Stimulated activated CD4-positive, alpha-beta T cell treated with anti-CD3 and anti-CD28 coated beads, Interleukin-2, amount 100 ng/mL, for 48 hours (primary cell): Measurements from ENCODE around the gene CASP7.

Experiments
- DNase-seq, 2 donors: peaks; one replicate each; pipeline ENCODE4 v3.0.0-alpha.2; 2020

CASP7 gene

GRCh38 chr10:113712755-113713639 lies 33.3 kb downstream of the CASP7 start:
- DNase-seq: no peak

DNA sequence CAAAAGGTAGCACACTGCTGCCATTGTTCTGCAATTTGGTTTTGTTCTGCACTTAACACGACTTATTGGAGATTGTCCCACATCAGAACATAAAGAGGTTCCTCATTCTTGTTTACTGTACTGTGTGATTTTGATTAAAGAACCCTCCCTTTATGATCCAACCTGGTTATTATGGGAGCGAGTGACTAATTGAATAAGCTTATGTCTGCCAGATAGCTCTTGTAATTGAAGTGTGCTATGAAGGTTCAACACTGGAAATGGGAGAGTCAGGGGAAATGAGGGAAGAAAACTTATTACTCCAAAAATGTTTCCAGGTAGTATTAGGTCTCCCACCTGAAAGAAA lies 33.9 kb downstream of the CASP7 start:
- DNase-seq: no peak

GRCh38 chr10:113716109-113716910 lies 36.6 kb downstream of the CASP7 start:
- no peak for DNase-seq

- no peak for DNase-seq
These were observed 39.5 kb downstream of the CASP7 start for GRCh38 chr10:113718969-113719822.

DNA sequence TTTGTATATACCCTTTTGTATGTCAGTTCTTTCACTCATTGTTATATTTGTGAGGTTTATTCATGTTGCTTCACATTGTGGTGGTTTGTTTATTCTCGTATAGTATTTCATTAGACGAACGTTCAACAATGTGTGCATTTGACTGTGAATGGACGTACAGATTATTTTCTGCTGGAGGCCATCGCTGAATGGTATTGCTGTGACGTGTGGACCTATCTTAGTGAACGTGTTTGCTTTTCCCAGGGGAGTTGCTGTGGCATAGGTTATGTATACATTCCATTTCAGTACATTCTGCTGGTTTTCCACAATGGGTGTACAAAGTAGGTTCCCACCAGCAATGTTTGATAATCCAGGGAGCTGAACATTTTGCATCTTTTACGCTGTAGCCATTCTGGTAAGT lies 40.7 kb downstream of the CASP7 start:
- no peak for DNase-seq

- DNase-seq: no peak
These were observed 52.6 kb downstream of the CASP7 start for GRCh38 chr10:113732160-113732881.

DNA sequence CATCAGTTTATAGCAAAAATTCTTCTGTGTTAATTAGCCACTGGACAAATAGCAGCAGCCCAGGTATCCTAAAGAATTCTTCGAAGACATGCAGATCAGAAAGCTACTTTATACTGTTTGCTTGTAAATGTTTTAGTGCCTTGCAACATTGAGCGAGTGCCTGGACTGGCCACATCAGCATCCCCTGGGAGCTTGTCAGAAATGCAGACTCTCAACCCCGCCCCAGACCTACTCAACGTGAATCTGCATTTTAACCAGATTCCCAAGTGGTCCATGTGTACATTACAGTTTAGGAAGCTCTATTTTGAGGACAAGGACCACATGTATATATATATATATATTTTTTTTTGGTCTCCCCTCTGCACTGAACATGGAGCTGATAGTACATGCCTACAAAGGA lies 53.3 kb downstream of the CASP7 start:
- DNase-seq: no peak

DNA sequence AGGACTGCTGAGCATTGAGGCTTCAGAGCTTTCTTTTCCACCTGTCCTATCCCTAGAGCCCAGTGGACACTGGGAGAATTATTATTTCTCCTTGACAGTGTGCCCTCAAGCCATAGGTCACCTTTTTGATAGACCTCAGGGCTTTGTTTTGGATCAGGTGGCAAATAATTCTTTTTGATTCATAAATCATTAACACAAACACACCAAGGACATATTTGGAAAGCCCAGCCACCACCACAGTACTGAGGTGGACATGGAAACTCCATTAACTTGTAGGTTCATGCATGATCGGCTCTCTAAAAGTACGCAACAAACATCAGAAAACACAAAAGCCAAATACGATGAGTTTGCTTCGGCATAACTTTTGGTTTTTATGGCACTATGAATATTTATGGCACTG lies 53.9 kb downstream of the CASP7 start:
- no peak for DNase-seq

DNA sequence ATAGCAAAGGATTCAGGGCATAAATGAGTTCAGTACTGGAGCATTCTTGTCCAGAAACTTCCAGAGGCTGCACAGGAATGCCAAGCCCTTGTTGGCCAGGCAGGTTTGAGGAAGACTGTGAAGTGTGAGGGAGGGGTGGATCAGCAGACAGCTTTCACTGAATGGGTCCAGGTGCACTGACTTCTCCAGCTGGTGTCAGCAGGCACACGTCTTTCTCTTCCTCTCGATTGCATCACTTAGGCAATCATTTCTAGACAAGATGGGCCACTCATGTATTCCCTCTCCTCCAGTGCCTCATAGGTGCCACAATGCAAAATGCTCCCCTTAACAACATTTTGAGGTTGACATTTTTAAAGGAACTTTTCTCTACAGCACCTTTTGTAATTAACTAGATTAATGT lies 56.2 kb downstream of the CASP7 start:
- DNase-seq: no peak

DNA sequence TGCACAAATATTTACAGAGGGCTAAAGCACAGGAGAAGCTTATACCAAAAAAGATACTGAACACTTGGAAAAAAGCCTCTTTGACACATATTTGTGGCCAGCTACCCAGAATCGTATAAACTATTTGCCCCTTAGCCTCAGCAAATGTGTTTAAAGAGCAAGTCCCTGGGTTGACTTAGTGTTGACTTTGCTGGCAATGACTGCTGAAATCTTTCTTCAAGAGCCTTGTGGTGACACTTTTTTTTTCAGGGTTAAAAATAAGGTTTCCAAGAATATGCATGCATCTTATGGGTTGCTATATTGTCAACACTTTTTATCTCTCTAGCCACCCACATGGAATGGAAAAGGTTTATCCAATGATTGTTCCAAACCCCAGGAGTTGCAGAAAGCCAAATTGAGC lies 56.9 kb downstream of the CASP7 start:
- no peak for DNase-seq

DNA sequence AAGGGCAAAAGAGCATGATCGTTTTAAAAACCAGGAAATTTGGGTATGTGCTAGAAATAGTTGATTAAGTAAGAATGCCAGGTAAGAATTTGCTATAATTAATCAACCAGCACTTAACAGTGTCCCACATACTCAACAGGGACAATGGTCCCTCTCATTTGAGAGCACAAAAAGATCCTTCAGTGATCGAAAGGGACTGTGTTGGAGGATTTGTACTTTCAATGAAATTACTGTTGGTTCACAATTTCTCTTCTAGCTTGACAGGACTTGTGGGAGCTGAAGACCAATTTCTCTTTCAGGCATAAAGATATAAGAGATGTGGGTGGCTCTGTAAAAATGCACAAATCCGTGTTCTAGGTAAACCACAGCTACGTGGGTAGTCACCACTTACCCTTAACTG lies 59.3 kb downstream of the CASP7 start:
- DNase-seq: no peak

- no peak for DNase-seq
These were observed 59.9 kb downstream of the CASP7 start for GRCh38 chr10:113739577-113739976.

DNA sequence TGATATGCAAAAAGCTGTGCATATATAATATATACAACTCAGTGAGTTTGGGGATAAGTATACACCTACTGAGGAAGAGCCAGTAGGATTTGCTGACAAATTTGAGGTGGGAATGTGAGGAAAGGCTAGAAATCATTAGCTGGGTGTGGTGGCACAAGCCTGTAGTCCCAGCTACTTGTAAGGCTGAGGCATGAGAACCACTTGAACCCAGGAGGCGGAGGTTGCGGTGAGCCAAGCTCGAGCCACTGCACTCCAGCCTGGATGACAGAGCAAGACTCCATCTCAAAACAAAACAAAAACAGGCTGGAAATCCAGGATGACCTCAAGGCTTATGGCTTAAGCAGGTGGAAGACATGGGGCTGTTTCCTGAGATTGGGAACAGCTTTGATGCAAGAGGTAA lies 61.1 kb downstream of the CASP7 start:
- DNase-seq: no peak

- DNase-seq: no peak
These were observed 62.8 kb downstream of the CASP7 start for GRCh38 chr10:113742466-113742865.

GRCh38 chr10:113743594-113743993 lies 63.9 kb downstream of the CASP7 start:
- no peak for DNase-seq

DNA sequence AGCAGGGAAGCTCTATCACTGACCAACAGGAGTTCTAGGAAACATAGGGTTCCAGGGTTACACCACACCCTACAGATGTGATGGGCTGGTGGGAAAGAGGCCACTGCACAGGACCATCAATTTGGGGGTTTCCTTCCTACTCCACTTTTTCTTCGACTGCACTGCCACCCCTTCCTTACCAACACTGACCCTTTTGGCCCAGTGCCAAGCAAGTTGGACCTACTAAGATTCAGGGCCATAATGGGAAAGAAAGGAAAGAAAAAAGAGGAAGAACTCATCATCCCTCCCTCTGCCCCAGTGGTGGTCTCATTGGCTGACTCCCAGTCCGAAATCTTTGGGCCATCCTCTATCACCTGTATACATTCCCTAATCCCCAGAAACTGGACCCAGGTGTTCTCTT lies 65.7 kb downstream of the CASP7 start:
- DNase-seq: no peak

DNA sequence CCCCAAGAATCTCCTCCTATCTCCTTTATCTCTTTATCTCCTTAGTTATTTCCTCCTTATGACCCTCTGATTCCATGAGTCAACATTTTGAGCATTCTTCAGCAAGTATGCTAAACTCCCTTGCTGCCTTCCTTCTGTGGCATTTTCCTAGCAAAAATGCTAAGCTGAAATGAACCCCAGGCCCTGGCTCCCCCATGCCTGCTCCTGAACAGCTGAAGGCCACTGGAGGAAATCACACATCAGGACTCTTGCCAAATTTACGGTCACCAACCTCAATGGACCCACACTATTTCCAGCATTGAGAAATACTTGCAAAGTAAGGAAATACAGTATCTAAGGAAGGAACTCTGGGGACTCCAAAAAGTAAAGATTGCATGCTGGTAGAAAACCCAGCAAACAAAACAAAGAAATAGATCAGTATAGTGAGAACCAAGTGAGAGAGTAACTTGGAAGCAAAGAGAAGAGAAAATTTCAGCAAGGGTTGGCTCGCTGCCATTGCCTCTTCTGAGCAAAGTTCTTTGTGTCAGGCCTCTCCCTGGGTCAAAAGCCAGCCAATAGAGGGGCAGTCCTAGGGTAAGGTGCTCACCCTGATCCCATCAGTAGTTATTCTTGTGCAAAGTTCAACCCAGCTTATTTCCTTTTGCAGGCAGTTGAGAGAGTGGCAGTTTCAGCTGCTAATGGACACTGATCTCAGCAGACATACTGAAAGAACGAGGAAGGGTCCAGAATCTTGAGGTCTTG lies 66.7 kb downstream of the CASP7 start:
- DNase-seq: no peak

DNA sequence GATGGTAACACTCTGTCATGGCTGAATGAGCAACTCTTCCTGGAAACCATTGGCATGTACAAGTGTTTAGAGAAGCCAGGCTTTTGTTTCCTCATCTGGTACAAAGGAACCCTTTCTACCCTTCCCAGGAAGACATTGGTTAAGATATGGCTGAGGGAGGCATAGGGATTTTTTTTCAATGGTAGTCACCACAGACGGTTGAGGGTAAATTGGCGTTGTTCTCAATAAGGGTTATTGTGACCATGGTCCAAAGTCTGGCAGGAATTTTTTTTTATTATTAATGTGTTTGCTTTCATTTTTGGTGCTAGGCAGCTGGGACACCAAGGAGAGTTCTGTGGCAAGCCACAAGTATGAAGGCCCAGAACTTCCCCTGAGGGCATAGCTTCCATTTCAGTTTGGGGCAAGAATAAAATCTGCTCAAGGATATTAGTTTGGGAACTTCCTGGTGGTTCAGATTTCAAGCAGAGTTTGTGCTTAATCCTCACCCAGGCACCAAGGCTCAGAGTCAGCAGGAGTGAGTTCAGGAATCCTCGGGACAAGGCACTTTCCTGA lies 71.5 kb downstream of the CASP7 start, which contains the start of gene PLEKHS1:
PLEKHS1 (plus strand) TSS at position 502 of the 552 bp plus-strand sequence. CDS start 3,596 bp downstream, outside the sequence.
- DNase-seq: no peak

- no peak for DNase-seq
These were observed 72.8 kb downstream of the CASP7 start for GRCh38 chr10:113752553-113752952.

DNA sequence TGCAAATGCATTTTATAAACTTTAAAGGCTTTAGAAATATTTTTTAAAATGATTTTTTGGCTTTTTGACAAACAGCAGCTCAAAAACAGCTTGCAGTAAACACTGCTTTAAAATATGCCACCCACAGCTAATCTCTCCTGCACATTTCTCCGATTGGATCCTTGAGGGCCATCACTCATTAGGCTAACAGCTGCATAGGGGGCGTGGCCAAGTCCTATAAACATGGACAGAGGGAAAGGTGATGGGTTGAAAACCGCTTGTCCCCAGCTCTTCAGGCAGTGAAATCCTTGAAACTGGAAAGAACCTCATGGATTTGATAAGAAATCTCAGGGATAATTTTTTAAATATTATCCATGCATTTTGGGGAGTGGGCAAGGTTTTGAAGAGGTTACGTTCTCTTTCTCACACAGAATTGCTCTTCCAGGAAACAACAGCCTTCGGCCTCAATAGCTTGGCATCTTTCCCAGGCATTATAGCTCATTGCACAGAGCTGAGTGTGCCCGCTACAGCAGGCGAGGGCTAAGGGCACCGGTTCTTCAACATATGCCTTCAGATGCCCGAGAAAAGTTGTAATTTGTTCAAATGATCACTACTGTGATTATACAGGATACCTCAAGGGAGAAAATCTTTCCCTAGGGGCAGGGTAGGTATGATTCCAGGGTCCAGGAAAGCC lies 73.4 kb downstream of the CASP7 start:
- no peak for DNase-seq

DNA sequence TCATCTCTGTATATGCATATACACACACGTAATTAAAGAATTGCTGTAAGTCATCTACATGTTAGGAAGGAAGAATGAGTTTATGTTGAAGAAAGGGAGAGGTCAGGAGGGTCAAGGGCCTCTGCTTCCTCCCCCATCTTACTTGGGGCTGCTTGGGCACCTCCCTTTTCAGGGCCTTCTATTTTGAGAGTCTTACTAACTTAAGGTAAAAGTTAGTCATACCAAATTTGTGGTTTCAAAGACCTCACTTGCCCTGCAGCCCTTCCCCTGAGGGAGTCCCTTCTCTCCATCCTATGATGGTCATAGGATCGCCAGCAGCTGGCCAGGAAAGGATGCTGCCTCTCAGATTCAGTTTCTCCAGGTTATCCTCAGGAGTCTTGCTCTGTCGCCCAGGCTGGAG lies 74.4 kb downstream of the CASP7 start:
- DNase-seq: no peak
